ENCODE results near the gene RSRC1.
A peak's percentile ranks its signal among the peaks of the same experiment; 100 is the strongest.
"Not testable (repeated sequence)": the region's sequence is repeated elsewhere in the genome, so short reads cannot be mapped to it uniquely, and the experiment has no call there.

The RSRC1 gene, protein sequence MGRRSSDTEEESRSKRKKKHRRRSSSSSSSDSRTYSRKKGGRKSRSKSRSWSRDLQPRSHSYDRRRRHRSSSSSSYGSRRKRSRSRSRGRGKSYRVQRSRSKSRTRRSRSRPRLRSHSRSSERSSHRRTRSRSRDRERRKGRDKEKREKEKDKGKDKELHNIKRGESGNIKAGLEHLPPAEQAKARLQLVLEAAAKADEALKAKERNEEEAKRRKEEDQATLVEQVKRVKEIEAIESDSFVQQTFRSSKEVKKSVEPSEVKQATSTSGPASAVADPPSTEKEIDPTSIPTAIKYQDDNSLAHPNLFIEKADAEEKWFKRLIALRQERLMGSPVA

GRCh38 chr3:158109804-158110657, at the start of gene RSRC1:
TSS of gene RSRC1 (plus strand) at chr3:158110089. CDS start at chr3:158122105, 12,016 bp downstream.
- peak; percentile 84 for DNase-seq

GRCh38 chr3:158065574-158065973, 44.3 kb upstream of the RSRC1 start:
- DNase-seq: not testable (repeated sequence)

GRCh38 chr3:158072790-158073189, 37.1 kb upstream of the RSRC1 start:
- no peak for DNase-seq

- no peak for DNase-seq
Observed at GRCh38 chr3:158074591-158074990, 35.3 kb upstream of the RSRC1 start.

DNA sequence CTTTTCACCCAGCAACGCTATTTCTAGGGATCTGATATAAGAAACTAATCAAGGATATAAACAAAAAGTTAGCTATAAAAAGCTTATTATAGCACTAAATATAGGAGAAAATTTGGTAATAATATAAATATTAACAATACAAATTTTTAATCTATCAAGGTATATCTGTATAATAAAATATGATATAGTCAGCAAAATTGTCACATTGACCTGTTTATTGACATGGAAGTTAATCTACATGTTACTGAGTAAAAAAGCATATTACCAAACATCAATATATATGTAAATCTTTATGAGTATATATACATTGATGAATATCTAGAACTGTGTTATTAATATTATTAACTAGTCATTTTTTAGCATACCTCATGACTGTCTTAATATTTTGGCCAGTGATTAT, 30.3 kb upstream of the RSRC1 start:
- no peak for DNase-seq

GRCh38 chr3:158084651-158085050, 25.2 kb upstream of the RSRC1 start:
- DNase-seq: no peak

DNA sequence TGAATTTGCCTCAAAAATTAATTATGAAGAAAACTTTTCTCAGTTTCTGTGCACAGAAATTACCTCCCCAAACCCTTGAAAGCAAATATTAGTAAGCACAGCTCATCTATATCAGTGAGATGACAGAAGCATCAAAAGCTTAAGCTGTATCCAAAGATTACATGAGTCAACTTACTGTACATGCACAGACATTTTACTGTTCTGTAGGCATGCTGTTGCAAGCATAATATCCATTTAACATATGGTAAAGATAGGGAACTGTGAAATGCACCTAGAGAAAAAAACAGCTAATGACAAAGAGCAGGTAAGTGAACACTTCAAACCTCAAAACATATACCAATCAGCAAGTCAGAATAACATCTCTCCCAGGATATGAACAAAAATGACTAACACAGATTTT, 24.5 kb upstream of the RSRC1 start:
- DNase-seq: no peak

- DNase-seq: no peak
Observed at GRCh38 chr3:158085931-158086330, 24.0 kb upstream of the RSRC1 start.

- DNase-seq: no peak
Observed at GRCh38 chr3:158086361-158086760, 23.5 kb upstream of the RSRC1 start.

- no peak for DNase-seq
Observed at GRCh38 chr3:158086776-158087175, 23.1 kb upstream of the RSRC1 start.

GRCh38 chr3:158091531-158091930, 18.4 kb upstream of the RSRC1 start:
- no peak for DNase-seq

DNA sequence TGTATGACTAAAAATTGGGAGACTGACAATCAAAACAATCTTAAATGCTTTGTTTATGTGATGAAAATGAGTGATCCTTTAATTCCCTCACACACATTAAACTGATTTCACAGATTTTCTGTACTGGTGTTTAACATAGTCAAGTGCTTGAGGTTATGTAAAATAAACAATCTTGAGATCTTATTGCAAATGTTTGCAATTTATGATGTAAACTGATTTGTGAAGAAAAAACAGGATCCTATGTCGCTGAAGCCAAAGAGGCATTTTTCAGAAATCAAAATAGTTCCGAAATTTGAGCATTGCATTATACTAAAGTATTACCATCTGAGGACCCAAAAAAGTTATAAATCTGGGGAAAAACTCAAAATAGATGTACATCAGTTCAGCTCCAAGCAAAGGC, 16.4 kb upstream of the RSRC1 start:
- DNase-seq: no peak

DNA sequence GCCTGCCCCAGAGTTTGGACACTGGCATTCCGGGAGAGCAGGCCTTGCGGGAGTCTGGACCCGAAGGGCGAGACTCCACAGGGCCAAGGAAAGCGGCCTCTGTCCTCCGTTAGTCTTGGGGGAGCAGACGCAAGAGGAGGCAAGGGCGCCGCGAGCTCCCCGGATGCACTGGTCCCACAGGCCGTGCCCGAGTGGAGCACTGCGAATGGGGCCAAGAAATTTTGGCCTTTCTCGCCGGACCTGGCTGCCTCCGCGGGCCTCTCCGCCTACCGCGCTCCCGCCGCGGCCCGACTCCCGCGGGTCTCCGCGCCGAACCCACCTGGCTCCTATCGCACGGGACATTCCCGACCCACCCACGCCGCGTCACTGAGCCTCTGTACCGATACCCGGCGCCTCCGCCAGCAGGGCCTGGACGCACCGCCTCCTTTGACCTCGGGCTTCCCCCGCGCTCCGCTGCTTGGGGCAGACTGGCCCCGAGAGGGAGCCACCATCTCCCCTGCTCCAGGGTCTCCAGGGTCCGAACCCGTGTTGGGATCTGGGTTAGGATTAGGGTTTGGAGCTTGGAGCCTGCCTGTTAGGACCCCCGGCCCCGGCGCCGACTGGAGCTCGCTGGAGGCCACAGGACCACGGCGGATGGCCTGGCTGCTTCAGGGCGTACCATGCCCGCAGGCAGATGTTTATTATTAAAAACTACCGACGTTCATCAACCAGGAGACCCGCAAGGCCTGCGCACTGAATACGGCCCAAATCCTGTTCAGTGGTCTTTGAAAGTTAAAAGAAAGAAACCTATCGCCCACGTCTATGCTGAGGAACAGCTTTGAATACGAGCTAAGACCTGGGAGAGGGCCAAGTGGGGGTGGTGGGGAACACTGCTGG, 15.4 kb upstream of the RSRC1 start:
- no peak for DNase-seq

DNA sequence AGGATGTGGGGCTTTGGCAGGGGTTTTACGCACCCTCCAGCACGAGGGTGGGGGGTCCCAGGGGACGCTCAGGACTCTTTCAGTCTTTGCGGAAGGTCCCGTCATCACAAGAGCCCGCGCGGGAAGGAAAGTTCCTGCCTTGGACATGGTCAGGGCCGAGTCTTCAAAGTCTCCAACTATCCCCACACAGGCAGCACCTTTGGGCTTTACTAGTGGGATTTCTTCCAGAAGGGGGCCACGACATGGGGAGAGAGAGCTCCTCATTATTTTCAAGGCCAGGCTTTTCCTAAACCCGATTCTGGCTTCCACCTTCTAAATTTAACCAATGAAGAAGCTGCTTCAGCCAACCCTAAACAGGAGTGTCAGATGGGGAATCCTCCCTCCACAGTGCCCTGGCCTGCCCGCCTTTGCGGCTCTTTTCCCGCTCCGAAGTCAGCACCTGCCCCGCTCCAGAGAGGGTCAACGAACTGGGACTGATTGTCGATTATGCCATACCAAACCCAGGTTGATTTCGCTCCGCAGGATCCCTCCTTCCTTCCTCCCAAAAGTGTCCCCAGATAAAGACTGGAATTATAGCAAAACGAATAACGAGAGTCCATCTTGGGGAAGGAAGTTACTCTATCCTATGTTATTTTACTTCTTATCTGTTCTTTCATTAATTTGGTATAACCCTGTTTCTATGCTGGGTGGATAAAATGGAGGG, 14.6 kb upstream of the RSRC1 start:
- DNase-seq: no peak

- no peak for DNase-seq
Observed at GRCh38 chr3:158095814-158096704, 13.8 kb upstream of the RSRC1 start.

- no peak for DNase-seq
Observed at GRCh38 chr3:158097081-158097592, 12.8 kb upstream of the RSRC1 start.

DNA sequence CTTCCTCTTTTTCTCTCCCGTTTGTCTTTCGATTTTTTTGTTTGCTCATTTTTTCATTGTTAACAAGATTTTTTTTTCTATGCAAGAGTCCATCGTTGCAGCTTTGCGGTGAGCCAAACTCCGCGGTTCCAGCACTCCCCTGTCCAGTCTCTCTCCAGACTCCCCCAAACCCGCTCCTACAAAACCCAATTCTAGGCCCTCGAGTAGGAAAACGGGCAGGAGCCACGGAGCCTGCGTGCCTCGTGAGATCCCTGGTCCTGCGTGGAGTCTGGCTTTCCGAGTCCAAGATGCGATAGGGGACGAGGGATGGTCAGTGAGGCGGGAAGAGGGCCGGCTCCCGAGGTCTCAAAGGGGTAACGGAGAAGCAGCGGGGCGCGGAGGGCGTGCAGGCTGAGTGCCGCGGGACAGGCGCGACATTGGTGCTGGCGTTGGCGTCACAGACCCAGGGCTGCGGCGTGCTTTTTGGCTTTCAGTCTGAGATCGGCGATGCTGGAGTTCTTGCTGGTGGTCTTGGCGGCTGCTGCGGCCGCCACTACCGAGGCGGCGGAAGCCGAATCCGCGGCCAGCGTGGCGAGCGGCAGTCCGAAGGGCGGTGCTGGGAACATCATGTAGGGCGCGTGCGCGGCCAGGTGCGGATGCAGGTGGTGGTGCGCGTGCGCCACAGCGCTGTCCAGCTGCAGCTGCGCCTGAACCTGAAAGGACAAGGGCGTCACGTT, 12.1 kb upstream of the RSRC1 start:
- DNase-seq: peak; percentile 63

DNA sequence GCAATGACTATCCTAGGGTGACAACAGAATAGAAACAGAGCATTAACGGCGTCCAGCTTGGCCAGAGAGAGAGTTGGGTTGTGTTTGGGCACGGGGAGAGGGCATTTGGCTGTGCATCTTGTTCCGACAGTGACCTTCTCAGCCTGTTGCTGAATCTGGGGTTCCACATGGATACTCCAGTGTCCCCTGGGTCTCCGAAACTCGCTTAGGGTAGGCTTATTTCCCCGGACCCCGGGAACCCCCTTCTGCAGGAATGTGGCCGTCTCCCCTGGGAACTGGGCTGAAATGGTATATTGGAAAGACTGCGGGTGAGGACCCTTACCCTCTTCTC, 11.6 kb upstream of the RSRC1 start:
- DNase-seq: no peak

- DNase-seq: no peak
Observed at GRCh38 chr3:158098834-158099424, 11.0 kb upstream of the RSRC1 start.

GRCh38 chr3:158100681-158101080, 9.2 kb upstream of the RSRC1 start:
- DNase-seq: no peak

Data from NCI-H1092 (cell line).